ENCODE data around the gene CPNE9. TPM values are rescaled to one million over a fixed set of nuclear protein-coding genes. Genes with fewer than 3 reads are reported as not detected.

The CPNE9 gene
- total RNA-seq, 1 donor from 2014 or later: not detected

GRCh38 chr3:9675736-9676290, 27.8 kb upstream of the CPNE9 start:
- Histone ChIP-seq H3K36me3 (no peaks in the 10 kb centered on the region), H3K4me1 (no peaks in the 10 kb centered on the region), H3K27ac (no peak overlapping the region), H4K20me1 (ENCODE audit: low read depth) (no peaks in the 10 kb centered on the region), H3K9me3 (ENCODE audit: low read depth) (no peaks in the 10 kb centered on the region), H3K4me2 (no peak overlapping the region), H3K27me3 (no peaks in the 10 kb centered on the region), H2AFZ (replicated peaks) (no peak overlapping the region), H3F3A (ENCODE audit: low read depth) (no peaks in the 10 kb centered on the region), H3K4me3 (no peak overlapping the region), H3K79me2 (ENCODE audit: low read depth) (no peaks in the 10 kb centered on the region), H3K9ac (peak overlapping the region; percentile 20)
- peaks cover 15% of the 10 kb centered on the region for H3K36me3 Mint-ChIP-seq
- H3K4me3 Mint-ChIP-seq: no peak overlapping the region
- no peak overlapping the region for H3K27ac Mint-ChIP-seq
- no peak for TF ChIP-seq CTCF (IDR thresholded peaks at IDR 0.05)
- no peak for TF ChIP-seq EZH2phosphoT487 (IDR thresholded peaks at IDR 0.05)
- no peak for TF ChIP-seq EZH2 (IDR thresholded peaks at IDR 0.05)
- H3K4me1 Mint-ChIP-seq: no peaks in the 10 kb centered on the region
- DNase-seq (ENCODE audit: low spot score): no peak
- peaks cover 2% of the 10 kb centered on the region for H3K27me3 Mint-ChIP-seq (ENCODE audit: insufficient read depth, low read depth)
- H3K9me3 Mint-ChIP-seq: no peaks in the 10 kb centered on the region

GRCh38 chr3:9676785-9677184, 26.8 kb upstream of the CPNE9 start:
- no peaks in the 10 kb centered on the region for H3K27me3 ChIP-seq
- no peak overlapping the region for H2AFZ ChIP-seq (replicated peaks)
- H3K79me2 ChIP-seq (ENCODE audit: low read depth): no peaks in the 10 kb centered on the region
- Mint-ChIP-seq H3K27ac (no peak overlapping the region), H3K4me3 (no peak overlapping the region), H3K4me1 (no peaks in the 10 kb centered on the region), H3K36me3 (peaks cover 15% of the 10 kb centered on the region), H3K27me3 (ENCODE audit: insufficient read depth, low read depth) (peaks cover 2% of the 10 kb centered on the region), H3K9me3 (no peaks in the 10 kb centered on the region)
- no peak overlapping the region for H3K9ac ChIP-seq
- H3K36me3 ChIP-seq: no peaks in the 10 kb centered on the region
- no peak overlapping the region for H3K4me2 ChIP-seq
- DNase-seq (ENCODE audit: low spot score): no peak
- no peak overlapping the region for H3K27ac ChIP-seq
- no peaks in the 10 kb centered on the region for H4K20me1 ChIP-seq (ENCODE audit: low read depth)
- H3K4me1 ChIP-seq: no peaks in the 10 kb centered on the region
- no peaks in the 10 kb centered on the region for H3K9me3 ChIP-seq (ENCODE audit: low read depth)
- no peaks in the 10 kb centered on the region for H3F3A ChIP-seq (ENCODE audit: low read depth)
- TF ChIP-seq EZH2phosphoT487 (IDR thresholded peaks at IDR 0.05): no peak
- TF ChIP-seq EZH2 (IDR thresholded peaks at IDR 0.05): no peak
- no peak for TF ChIP-seq CTCF (IDR thresholded peaks at IDR 0.05)
- H3K4me3 ChIP-seq: no peak overlapping the region

DNA sequence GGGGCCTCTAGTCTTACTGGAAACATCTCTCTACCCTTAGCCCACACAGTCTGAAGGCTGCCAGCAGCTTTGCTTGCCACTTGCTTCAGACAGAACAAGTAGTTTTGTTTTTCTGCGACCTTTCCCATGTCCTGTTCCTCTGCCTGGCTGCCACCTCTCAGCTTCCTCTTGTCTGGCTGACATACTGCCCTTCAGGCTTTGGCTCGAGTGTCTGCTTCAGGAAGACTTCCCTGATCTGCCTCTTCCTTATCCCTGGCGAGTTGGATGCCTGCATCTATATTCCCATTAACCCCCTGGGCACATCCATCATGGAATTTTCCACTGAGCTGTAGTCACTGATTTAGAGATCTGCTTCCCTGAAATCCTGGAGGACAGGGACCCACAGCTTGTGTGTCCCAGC, 25.1 kb upstream of the CPNE9 start:
- Histone ChIP-seq H3F3A (ENCODE audit: low read depth) (no peaks in the 10 kb centered on the region), H2AFZ (replicated peaks) (no peak overlapping the region), H3K4me3 (no peak overlapping the region), H4K20me1 (ENCODE audit: low read depth) (no peaks in the 10 kb centered on the region), H3K27ac (no peak overlapping the region), H3K9me3 (ENCODE audit: low read depth) (no peaks in the 10 kb centered on the region), H3K4me1 (no peaks in the 10 kb centered on the region), H3K36me3 (no peaks in the 10 kb centered on the region), H3K9ac (no peak overlapping the region), H3K27me3 (no peaks in the 10 kb centered on the region), H3K79me2 (ENCODE audit: low read depth) (no peaks in the 10 kb centered on the region), H3K4me2 (no peak overlapping the region)
- no peak overlapping the region for H3K27ac Mint-ChIP-seq
- no peak overlapping the region for H3K4me3 Mint-ChIP-seq
- no peaks in the 10 kb centered on the region for H3K4me1 Mint-ChIP-seq
- TF ChIP-seq EZH2phosphoT487 (IDR thresholded peaks at IDR 0.05): no peak
- no peak for TF ChIP-seq CTCF (IDR thresholded peaks at IDR 0.05)
- TF ChIP-seq EZH2 (IDR thresholded peaks at IDR 0.05): no peak
- H3K27me3 Mint-ChIP-seq (ENCODE audit: insufficient read depth, low read depth): peaks cover 2% of the 10 kb centered on the region
- no peak for DNase-seq (ENCODE audit: low spot score)
- peaks cover 15% of the 10 kb centered on the region for H3K36me3 Mint-ChIP-seq
- H3K9me3 Mint-ChIP-seq: no peaks in the 10 kb centered on the region

All from neural progenitor cell (in vitro differentiated cells).